ENCODE measurements around the gene LDB2.

The LDB2 gene

DNA sequence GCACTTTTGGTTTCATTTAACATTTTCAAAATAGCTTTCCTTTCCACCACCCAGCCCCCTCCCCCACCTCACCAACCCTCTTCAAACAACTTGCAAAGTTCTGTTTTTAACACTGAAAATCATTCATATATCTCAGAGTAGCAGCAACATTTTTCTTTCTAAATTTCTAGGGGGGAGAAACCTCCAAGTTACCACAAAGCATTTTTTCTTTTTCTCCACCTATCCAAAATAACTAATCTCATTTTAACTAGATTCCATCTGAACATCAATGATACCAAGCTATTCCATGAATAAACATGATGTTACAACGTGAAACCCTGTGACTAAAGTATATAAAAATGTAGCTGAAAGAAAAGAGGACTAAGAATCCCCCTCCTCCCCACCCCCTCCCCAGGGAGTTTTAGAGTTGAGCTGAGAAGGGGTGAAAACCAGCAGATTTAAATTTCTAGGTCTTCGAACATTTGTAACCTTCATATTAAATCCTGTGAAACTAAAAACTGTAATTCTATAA lies 5.2 kb downstream of the LDB2 start:
- H3K79me2 ChIP-seq (ENCODE audit: control insufficient read depth, insufficient read depth, low read length), result peaks cover 68% of the 10 kb centered on the region
- no peak overlapping the region for H2AK5ac ChIP-seq (ENCODE audit: low read length)
- no peak overlapping the region for H4K5ac ChIP-seq (ENCODE audit: low read length)
- H3K36me3 ChIP-seq (ENCODE audit: control insufficient read depth, insufficient read depth, low read length), result no peaks in the 10 kb centered on the region
- H3K23ac ChIP-seq (ENCODE audit: low read length), result no peak overlapping the region
- no peak overlapping the region for H3K4me3 ChIP-seq (ENCODE audit: low read length)
- H3K79me1 ChIP-seq (ENCODE audit: low read length), result peaks cover 4% of the 10 kb centered on the region
- H3K18ac ChIP-seq (ENCODE audit: low read length), result no peak overlapping the region
- peak; percentile 38 for DNase-seq
- no peak overlapping the region for H3K4ac ChIP-seq (ENCODE audit: low read depth, low read length)
- H2BK5ac ChIP-seq (ENCODE audit: low read length), result no peak overlapping the region
- H2BK15ac ChIP-seq (replicated peaks; ENCODE audit: low read depth), result no peak overlapping the region
- no peak overlapping the region for H2BK120ac ChIP-seq (ENCODE audit: low read depth, low read length)
- H3K9ac ChIP-seq (ENCODE audit: low read length), result peak overlapping the region; percentile 32
- peaks cover 6% of the 10 kb centered on the region for H3K4me1 ChIP-seq (ENCODE audit: control insufficient read depth, low read depth, low read length)
- no peaks in the 10 kb centered on the region for H3K27me3 ChIP-seq (ENCODE audit: insufficient read depth, low read length, poor library complexity)
- no CpG with 5 or more reads among the region's 2 CpGs for WGBS (ENCODE audit: extremely low coverage, insufficient coverage, low lambda C conversion rate)
- no peak overlapping the region for H3K4me2 ChIP-seq (ENCODE audit: low read length)
- H3K27ac ChIP-seq (ENCODE audit: low read depth, low read length), result no peak overlapping the region
- no peak overlapping the region for H4K8ac ChIP-seq (ENCODE audit: low read depth, low read length)
- H3K56ac ChIP-seq (ENCODE audit: low read length), result no peak overlapping the region

DNA sequence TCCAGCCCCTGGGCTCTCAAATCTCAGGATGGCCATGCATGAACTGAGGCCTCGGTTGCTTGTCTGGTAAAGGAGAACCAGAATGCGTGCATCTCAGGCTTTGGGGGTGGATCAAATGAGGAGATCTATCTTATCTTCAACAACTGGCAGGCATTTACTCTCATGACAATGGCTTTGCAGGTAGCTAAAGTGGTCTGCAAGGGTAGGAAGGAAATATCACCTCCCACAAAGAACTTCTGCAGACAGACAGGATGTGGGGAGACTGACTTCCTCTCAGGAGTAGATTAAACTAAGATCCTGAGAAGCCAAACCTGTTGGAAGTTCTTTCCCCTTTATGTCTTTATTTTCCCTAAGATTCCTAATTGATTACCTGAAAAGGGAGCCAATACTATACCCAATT lies 7.8 kb downstream of the LDB2 start:
- Histone ChIP-seq H2BK15ac (replicated peaks; ENCODE audit: low read depth) (no peak overlapping the region), H4K5ac (ENCODE audit: low read length) (no peak overlapping the region), H3K4me3 (ENCODE audit: low read length) (no peak overlapping the region), H3K36me3 (ENCODE audit: control insufficient read depth, insufficient read depth, low read length) (peaks cover 2% of the 10 kb centered on the region), H3K4me1 (ENCODE audit: control insufficient read depth, low read depth, low read length) (peaks cover 9% of the 10 kb centered on the region), H2BK120ac (ENCODE audit: low read depth, low read length) (peak overlapping the region; percentile 73), H3K27me3 (ENCODE audit: insufficient read depth, low read length, poor library complexity) (no peaks in the 10 kb centered on the region), H3K4ac (ENCODE audit: low read depth, low read length) (no peak overlapping the region), H3K4me2 (ENCODE audit: low read length) (no peak overlapping the region), H3K79me1 (ENCODE audit: low read length) (peaks cover 7% of the 10 kb centered on the region), H2BK5ac (ENCODE audit: low read length) (peak overlapping the region; percentile 77), H3K18ac (ENCODE audit: low read length) (peak overlapping the region; percentile 65), H2AK5ac (ENCODE audit: low read length) (peak overlapping the region; percentile 13), H4K8ac (ENCODE audit: low read depth, low read length) (no peak overlapping the region), H3K79me2 (ENCODE audit: control insufficient read depth, insufficient read depth, low read length) (peaks cover 53% of the 10 kb centered on the region), H3K56ac (ENCODE audit: low read length) (peak overlapping the region; percentile 72), H3K27ac (ENCODE audit: low read depth, low read length) (peak overlapping the region; percentile 27), H3K9ac (ENCODE audit: low read length) (peak overlapping the region; percentile 35), H3K23ac (ENCODE audit: low read length) (no peak overlapping the region)
- DNase-seq, result peak; percentile 86
- no CpG with 5 or more reads among the region's 2 CpGs for WGBS (ENCODE audit: extremely low coverage, insufficient coverage, low lambda C conversion rate)

DNA sequence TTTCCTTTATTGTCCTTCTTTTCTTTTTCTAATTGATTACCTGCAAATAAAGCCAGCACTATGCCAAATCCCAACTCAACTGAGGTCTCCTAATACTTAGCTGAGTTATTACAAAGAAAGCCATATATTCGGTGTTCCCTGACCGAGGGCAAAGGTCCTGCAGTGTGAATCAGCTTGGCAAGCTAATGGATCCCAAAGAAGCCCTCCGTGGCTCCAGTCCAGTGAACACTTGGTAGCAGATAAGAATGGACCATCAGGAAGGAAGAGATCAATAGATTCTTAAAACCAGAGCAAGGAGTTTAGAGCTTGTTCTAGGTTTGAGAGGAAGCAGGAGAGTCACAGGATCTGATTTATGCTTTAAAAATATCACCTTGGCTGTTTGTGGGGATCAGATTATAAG lies 8.5 kb downstream of the LDB2 start:
- H3K18ac ChIP-seq (ENCODE audit: low read length), result peak overlapping the region; percentile 65
- peak overlapping the region; percentile 19 for H2BK15ac ChIP-seq (replicated peaks; ENCODE audit: low read depth)
- peak overlapping the region; percentile 72 for H3K56ac ChIP-seq (ENCODE audit: low read length)
- no CpG with 5 or more reads among the region's 3 CpGs for WGBS (ENCODE audit: extremely low coverage, insufficient coverage, low lambda C conversion rate)
- H3K79me2 ChIP-seq (ENCODE audit: control insufficient read depth, insufficient read depth, low read length), result peaks cover 53% of the 10 kb centered on the region
- no peak overlapping the region for H4K8ac ChIP-seq (ENCODE audit: low read depth, low read length)
- no peak overlapping the region for H3K27ac ChIP-seq (ENCODE audit: low read depth, low read length)
- peak overlapping the region; percentile 77 for H2BK5ac ChIP-seq (ENCODE audit: low read length)
- peak overlapping the region; percentile 13 for H2AK5ac ChIP-seq (ENCODE audit: low read length)
- peak overlapping the region; percentile 17 for H4K5ac ChIP-seq (ENCODE audit: low read length)
- no peak overlapping the region for H3K9ac ChIP-seq (ENCODE audit: low read length)
- no peak overlapping the region for H3K4ac ChIP-seq (ENCODE audit: low read depth, low read length)
- H2BK120ac ChIP-seq (ENCODE audit: low read depth, low read length), result peak overlapping the region; percentile 83
- no peak overlapping the region for H3K4me2 ChIP-seq (ENCODE audit: low read length)
- H3K27me3 ChIP-seq (ENCODE audit: insufficient read depth, low read length, poor library complexity), result no peaks in the 10 kb centered on the region
- H3K79me1 ChIP-seq (ENCODE audit: low read length), result peaks cover 7% of the 10 kb centered on the region
- no peak overlapping the region for H3K4me3 ChIP-seq (ENCODE audit: low read length)
- peaks cover 2% of the 10 kb centered on the region for H3K36me3 ChIP-seq (ENCODE audit: control insufficient read depth, insufficient read depth, low read length)
- DNase-seq, result no peak
- peaks cover 9% of the 10 kb centered on the region for H3K4me1 ChIP-seq (ENCODE audit: control insufficient read depth, low read depth, low read length)
- no peak overlapping the region for H3K23ac ChIP-seq (ENCODE audit: low read length)

DNA sequence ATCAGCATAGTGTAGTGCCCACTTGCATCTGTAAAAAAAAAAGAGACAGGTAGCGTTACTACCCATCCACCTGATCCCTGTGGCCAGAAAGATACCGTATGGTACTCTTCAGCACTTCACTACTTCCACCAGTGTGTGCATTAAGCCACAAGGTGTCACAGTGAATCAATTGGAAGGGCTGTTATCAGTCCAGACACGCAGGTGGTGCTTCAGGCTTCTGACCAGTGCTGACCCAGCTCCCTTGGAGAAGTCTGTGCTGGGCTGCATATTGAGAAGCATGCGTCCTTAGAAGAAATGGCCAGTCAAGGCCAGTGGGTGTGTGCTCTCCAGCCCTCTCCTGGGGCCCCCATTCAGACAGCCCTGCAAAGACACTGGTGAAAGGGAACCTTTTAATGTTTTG lies 10.6 kb downstream of the LDB2 start:
- Histone ChIP-seq H3K4me2 (ENCODE audit: low read length) (no peak overlapping the region), H3K27me3 (ENCODE audit: insufficient read depth, low read length, poor library complexity) (no peaks in the 10 kb centered on the region), H2AK5ac (ENCODE audit: low read length) (no peak overlapping the region), H3K4me1 (ENCODE audit: control insufficient read depth, low read depth, low read length) (peaks cover 13% of the 10 kb centered on the region), H3K56ac (ENCODE audit: low read length) (peak overlapping the region; percentile 34), H3K36me3 (ENCODE audit: control insufficient read depth, insufficient read depth, low read length) (peaks cover 7% of the 10 kb centered on the region), H3K23ac (ENCODE audit: low read length) (peak overlapping the region; percentile 67), H3K79me1 (ENCODE audit: low read length) (peaks cover 17% of the 10 kb centered on the region), H3K18ac (ENCODE audit: low read length) (peak overlapping the region; percentile 92), H3K9ac (ENCODE audit: low read length) (no peak overlapping the region), H3K4me3 (ENCODE audit: low read length) (no peak overlapping the region), H3K27ac (ENCODE audit: low read depth, low read length) (no peak overlapping the region), H2BK5ac (ENCODE audit: low read length) (peak overlapping the region; percentile 12), H3K4ac (ENCODE audit: low read depth, low read length) (no peak overlapping the region), H4K5ac (ENCODE audit: low read length) (no peak overlapping the region), H2BK15ac (replicated peaks; ENCODE audit: low read depth) (no peak overlapping the region), H2BK120ac (ENCODE audit: low read depth, low read length) (no peak overlapping the region), H3K79me2 (ENCODE audit: control insufficient read depth, insufficient read depth, low read length) (peaks cover 58% of the 10 kb centered on the region), H4K8ac (ENCODE audit: low read depth, low read length) (no peak overlapping the region)
- peak; percentile 58 for DNase-seq
- no CpG with 5 or more reads among the region's 4 CpGs for WGBS (ENCODE audit: extremely low coverage, insufficient coverage, low lambda C conversion rate)

DNA sequence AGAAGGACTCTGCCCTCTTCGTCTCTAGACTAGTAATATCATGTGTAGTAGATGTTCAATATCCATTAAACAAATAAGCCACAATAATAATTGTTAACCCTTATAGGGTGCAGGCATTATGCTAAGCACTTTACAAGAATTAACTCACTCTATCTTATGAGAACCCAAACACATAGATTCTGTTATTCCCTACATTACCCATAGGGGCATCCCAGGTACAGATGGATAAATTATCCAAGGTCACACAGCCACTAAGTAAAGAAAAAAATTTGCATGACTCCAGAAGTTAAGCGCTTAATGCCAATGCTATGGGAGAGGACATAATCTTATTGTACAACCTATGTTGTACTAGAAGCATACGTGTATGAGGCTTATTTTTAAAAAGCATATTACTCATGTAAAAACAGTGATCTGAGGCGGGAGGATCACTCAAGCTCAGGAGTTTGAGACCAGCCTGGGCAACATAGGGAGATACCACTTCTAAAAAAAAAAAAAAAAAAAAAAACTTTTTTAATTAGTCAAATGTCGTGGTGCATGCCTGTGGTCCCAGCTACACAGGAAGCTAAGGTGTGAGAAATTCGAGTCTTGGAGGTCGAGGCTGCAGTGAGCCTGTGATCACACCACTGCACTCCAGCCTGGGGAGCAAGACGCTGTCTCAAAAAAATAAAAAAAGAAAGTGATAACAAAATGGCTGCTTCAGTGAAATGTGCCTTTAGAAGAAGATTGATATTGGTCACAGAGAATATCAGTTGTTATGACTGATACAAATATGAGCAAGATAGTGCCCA lies 13.6 kb downstream of the LDB2 start:
- Histone ChIP-seq H3K4ac (ENCODE audit: low read depth, low read length) (no peak overlapping the region), H3K36me3 (ENCODE audit: control insufficient read depth, insufficient read depth, low read length) (peaks cover 15% of the 10 kb centered on the region), H2BK120ac (ENCODE audit: low read depth, low read length) (no peak overlapping the region), H3K27ac (ENCODE audit: low read depth, low read length) (no peak overlapping the region), H3K4me3 (ENCODE audit: low read length) (no peak overlapping the region), H3K56ac (ENCODE audit: low read length) (no peak overlapping the region), H3K23ac (ENCODE audit: low read length) (no peak overlapping the region), H3K4me2 (ENCODE audit: low read length) (no peak overlapping the region), H3K79me1 (ENCODE audit: low read length) (peaks cover 29% of the 10 kb centered on the region), H3K79me2 (ENCODE audit: control insufficient read depth, insufficient read depth, low read length) (peaks cover 48% of the 10 kb centered on the region), H3K9ac (ENCODE audit: low read length) (no peak overlapping the region), H2BK5ac (ENCODE audit: low read length) (no peak overlapping the region), H4K8ac (ENCODE audit: low read depth, low read length) (no peak overlapping the region), H2AK5ac (ENCODE audit: low read length) (no peak overlapping the region), H3K4me1 (ENCODE audit: control insufficient read depth, low read depth, low read length) (peaks cover 7% of the 10 kb centered on the region), H3K18ac (ENCODE audit: low read length) (peak overlapping the region; percentile 30), H3K27me3 (ENCODE audit: insufficient read depth, low read length, poor library complexity) (no peaks in the 10 kb centered on the region), H2BK15ac (replicated peaks; ENCODE audit: low read depth) (no peak overlapping the region), H4K5ac (ENCODE audit: low read length) (no peak overlapping the region)
- peak; percentile 48 for DNase-seq
- WGBS (ENCODE audit: extremely low coverage, insufficient coverage, low lambda C conversion rate), result no CpG with 5 or more reads among the region's 8 CpGs

Data from mesendoderm (in vitro differentiated cells).